HG03045 (cell line): ENCODE measurements around the gene SBK2.

Experiments
- ATAC-seq: cut with Tn5 transposase; IDR thresholded peaks from one replicate; pipeline ENCODE4 v1.9.1; 2021; ENCODE audit warnings: mild to moderate bottlenecking, moderate library complexity; ENCODE audit not compliant: unreplicated experiment

Gene SBK2

GRCh38 chr19:55559684-55560083, 22.8 kb upstream of the SBK2 start:
- ATAC-seq = no peak

GRCh38 chr19:55554741-55555152, 17.8 kb upstream of the SBK2 start:
- no peak for ATAC-seq

DNA sequence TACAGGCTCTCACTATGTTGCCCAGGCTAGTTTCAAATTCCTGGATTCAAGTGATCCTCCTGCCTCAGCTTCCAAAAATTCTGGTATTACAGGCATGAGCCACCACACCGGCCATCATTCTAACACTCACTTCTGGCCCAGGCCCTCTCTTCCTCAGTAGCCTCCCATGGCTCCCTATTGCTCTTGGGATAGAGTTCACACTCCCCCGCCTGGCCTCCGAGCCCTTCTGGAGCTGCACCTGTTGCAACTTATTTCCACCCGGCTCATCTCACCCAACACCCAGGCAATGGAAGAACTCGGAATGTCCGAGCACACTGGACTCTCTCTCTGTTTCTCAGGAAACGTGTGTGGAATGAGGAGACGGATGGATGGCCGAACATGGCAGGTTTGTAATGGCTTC, 17.4 kb upstream of the SBK2 start:
- no peak for ATAC-seq

- ATAC-seq = no peak
Observed at GRCh38 chr19:55553217-55554182, 16.6 kb upstream of the SBK2 start.

DNA sequence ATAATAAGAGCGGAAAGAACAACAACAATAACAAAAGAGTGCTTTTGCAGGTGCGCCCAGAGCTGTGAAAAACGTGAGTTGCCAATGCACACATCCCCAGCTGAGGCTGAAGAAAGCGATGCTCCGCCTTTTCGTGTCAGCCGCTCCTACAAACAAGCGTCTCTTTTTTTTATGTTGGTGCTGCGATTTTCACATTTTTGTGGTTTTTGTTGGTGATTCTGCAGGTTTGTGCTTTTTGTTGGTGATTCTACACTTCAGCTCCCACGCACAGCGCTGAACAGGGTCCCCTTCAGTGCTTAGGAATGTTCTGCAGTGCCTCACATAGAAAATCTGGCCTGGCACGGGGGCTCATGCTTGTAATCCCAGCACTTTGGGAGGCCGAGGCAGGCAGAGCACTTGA, 15.7 kb upstream of the SBK2 start:
- no peak for ATAC-seq

DNA sequence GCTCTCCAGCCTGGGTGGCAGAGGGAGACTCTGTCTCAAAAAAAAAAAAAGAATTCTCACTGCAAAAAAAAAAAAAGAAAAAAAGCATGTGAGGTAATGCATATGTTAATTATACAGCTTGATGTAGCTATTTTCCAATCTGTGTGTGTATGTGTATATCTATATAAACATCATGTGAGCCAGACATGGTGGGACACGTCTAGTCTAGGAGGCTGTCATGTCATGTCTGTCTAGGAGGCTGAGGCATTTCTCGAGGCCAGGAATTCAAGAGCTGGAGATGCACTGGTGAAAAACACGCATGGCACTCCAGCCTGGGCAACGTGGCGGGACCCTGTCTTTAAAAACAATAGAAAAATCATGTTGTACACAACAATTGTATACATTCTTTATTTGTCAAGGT, 15.3 kb upstream of the SBK2 start:
- ATAC-seq = no peak

- ATAC-seq = no peak
Observed at GRCh38 chr19:55550321-55550650, 13.4 kb upstream of the SBK2 start.

GRCh38 chr19:55549500-55550320, 12.8 kb upstream of the SBK2 start:
- no peak for ATAC-seq

DNA sequence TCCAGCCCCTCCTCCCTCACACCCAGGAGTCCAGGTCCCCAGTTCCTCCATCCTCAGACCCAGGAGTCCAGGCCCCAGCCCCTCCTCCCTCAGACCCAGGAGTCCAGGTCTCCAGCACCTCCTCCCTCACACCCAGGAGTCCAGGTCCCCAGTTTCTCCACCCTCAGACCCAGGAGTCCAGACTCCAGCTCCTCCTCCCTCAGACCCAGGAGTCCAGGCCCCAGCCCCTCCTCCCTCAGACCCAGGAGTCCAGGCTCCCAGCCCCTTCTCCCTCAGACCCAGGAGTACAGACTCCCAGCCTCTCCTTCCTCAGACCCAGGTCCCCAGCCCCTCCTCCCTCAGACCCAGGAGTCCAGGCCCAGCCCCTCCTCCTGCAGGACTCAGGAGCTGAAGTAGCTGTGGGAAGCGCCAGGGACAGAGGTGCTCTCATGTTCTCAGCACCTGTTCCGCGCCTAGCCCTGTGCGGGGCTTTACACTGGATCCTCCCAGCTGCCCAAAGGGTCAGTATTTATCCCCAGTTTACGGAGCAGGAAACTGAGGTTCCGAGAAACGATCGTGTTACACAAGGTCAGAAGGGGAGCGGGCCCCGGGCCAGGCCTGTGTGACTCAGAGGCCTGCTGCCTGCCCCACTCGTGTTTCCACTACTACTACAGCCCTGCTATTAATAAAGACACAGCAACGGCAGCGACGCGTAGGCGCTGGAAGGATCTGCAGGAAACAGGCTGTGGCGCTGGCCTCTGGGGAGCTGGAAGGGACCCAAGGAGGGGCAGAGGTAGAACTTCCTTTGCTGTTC, 10.1 kb upstream of the SBK2 start:
- ATAC-seq = no peak

DNA sequence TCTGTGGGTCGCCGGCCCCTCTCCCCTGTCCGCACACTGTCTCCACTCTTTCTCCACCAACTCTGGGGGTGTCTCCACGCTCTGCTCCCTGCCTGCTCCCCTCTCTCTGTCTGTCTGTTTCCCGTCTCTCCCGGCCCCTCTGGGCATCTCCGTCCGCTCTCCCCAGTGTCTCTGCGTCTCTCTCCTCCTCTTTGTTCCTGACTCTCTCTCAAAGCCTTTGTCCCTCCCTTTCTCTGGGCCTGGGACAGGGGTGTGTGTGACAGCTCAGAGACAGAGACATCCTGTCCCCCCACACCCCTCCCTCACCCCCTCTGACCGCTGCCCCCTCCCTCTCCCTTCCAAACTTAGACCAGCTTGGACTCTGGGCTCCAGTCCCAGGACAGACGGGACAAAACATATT, 9.1 kb upstream of the SBK2 start:
- no peak for ATAC-seq

DNA sequence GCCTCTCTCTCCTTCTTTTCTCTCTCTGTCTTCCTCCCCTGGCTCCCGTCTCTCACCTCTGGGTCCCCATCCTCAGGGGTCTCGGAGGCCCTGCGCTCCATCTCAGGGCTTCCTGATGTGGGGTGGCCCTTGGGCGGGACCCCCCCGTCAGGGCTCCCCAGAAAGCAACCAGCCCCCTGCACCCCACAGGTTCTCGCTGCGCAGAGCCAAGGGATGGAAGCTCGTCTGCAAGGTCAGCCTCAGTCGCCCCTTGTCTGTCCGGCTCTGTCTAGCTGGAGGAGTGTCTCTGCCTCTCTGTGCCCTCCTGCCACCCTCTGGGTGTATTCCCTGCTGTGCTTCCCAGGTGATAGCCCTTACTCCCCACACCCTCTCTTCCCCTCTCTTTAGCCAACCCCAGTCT, 8.5 kb upstream of the SBK2 start, which contains the start of gene SBK3:
Gene SBK3 (minus strand): TSS at position 101 of the 400 bp plus-strand sequence. CDS start 0 bp downstream, at position 101.
- no peak for ATAC-seq

DNA sequence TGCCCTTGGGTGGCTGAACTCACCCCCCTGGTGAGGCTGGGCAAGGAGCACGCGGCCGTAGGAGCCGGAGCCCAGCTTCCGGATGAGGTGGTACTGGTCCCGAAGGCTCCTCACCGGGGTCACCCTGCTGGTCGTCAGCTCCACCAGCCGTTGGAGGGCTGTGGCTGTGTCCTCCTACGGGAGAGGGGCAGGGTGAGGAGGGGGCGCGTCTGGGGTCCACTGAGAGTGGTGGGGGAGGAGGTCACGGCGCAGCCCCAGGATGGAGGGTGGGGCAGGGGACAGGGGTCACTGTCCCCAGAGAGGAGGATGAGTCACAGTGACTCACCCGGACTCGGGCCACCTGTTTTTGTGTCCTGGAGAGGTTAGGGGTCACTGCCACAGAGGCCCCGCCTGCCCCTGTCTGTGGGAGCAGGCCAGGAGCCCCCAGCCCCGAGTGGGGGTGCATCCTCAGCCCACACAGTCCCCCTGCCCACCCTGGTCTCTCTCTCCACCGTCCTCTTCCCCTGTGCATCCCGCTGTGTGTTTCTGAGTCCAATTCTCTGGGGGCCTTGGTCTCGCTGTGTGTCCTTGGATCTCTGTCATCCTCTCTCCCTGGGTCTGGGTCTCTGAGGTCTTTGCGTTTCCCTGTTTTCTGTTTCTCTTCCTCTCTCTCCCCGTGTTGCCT, 8.0 kb upstream of the SBK2 start:
- no peak for ATAC-seq

GRCh38 chr19:55544014-55544413, 7.1 kb upstream of the SBK2 start:
- ATAC-seq = no peak

DNA sequence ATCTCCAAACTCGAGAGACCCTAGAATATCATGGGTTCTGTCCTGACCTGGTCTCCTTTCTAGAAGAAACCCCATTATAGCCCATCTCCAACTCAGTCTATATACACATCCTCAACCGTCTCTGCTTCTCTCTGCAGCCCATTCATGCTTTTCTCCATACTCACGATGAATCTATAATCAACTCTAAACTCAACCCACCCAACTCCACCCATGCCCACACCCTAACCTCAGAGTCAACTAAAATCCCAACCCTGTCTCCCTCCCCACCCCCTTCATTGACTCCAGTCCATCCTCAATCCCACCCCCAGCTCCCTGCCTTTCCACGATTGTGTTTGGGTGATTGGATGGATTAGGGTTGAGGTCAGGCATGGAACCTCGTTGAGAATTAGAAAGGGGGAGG, 6.6 kb upstream of the SBK2 start:
- ATAC-seq = no peak

DNA sequence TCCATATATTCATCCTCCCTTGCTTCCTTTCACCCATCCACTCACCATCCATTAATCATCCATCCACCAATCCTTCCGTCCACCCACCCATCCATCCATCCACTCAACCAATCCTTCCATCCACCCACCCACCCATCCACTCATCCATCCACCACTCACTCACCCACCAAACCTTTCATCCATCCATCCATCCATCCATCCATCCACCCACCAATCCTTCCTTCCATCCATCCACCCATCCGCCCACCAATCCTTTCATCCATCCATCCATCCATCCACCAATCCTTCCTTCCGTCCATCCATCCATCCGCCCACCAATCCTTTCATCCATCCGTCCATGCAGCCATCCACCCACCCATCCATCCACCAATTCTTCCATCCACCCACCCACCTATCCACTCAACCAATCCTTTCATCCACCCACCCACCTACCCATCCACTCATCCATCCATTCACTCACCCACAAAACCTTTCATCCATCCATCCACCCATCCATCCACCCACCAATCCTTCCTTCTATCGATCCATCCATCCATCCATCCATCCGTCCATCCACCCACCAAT, 5.4 kb upstream of the SBK2 start:
- ATAC-seq = no peak

- ATAC-seq = no peak
Observed at GRCh38 chr19:55541091-55541490, 4.2 kb upstream of the SBK2 start.

- no peak for ATAC-seq
Observed at GRCh38 chr19:55540619-55541018, 3.7 kb upstream of the SBK2 start.

DNA sequence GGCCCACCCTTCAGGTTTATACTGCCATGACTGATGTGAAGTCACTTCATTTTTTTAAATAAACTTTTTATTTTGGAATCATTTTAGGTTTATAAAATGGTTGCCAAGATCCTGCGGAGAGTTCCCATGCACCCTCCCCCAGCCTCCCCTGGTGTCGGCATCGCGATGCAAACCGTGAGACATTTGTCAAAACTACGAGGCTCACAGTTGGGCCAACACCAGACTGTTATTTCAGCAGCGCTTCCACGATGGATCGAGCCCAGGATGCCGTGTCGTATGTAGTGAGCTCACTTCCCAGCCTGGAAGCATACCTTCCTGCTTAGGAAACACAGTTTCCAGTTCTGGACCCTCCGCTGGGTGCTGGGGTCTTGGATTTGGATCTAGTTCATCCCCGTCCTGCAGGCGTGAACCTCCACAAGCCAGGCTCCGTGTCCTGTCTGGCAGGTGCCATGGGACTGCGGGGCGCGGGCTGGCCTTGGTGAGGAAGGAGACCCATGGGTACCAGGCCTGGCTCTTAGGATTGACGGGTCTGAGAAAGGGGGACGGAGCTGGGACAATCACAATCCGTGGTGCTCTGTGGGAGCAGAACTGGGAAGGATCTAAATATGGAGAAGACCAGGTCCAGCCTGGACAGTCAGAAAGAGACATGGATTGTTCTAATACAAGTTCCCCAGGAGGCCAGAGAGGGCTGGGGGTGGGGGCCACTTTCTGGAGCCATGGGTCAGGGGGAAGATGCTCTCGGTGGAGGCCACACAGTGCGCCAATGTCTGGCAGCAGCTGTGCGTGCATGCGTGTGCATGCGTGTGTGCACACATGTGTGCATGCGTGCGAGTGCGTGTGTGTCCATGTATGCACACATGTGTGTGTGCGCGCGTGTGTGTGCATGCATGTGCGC, 2.4 kb upstream of the SBK2 start:
- no peak for ATAC-seq

DNA sequence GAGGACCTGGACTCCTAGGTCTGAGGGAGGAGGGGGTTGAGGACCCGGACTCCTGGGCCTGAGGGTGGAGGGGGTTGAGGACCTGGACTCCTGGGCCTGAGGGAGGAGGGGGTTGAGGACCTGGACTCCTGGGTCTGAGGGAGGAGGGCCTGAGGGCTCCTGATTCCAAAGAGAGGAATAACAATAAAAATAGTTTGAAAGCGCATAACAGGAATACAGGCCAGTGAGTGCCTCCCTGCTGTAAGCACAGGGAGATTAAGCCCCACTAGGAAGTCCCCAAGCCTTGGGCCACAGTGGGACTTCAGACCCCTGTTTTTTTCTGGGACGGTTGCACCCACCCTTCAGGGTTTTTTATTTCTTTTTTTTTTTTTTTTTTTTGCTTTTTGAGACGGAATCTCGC, 1.2 kb upstream of the SBK2 start:
- ATAC-seq = no peak
